ENCODE data around the gene ROCK1. TPM values are rescaled to one million over a fixed set of nuclear protein-coding genes. Genes with fewer than 3 reads are reported as not detected.

ROCK1 gene
- total and polyA plus RNA-seq, 2 experiments from 2014 or later: 33.6 to 35.9 TPM

GRCh38 chr18:21090680-21091079 is 20.9 kb downstream of the ROCK1 start:
- no peaks in the 10 kb centered on the region for H3K9me2 ChIP-seq (ENCODE audit: insufficient read depth)
- no peaks in the 10 kb centered on the region for H3K27me3 ChIP-seq (replicated peaks; ENCODE audit: insufficient read depth)
- 0 out of 2 replicates have a peak, but pooled peaks cover 12% of the 10 kb centered on the region for H3F3A ChIP-seq (ENCODE audit: insufficient read depth)
- H3K9me3 ChIP-seq (ENCODE audit: low read depth): no peaks in the 10 kb centered on the region
- no peak overlapping the region for H3K9ac ChIP-seq
- H4K20me1 ChIP-seq (ENCODE audit: insufficient read depth): peaks cover 40% of the 10 kb centered on the region
- no peaks in the 10 kb centered on the region for H3K36me3 ChIP-seq (ENCODE audit: low read depth)
- H3K4me3 ChIP-seq: no peak overlapping the region
- peaks cover 11% of the 10 kb centered on the region; the same call in 1 of the 2 replicates for H3K4me1 ChIP-seq (ENCODE audit: insufficient read depth)
- in situ Hi-C loops (cut with MboI): no loop called here
- TF ChIP-seq EZH2phosphoT487 (IDR thresholded peaks at IDR 0.05; ENCODE audit: insufficient read depth, low read depth) (no peak), EZH2 (IDR thresholded peaks at IDR 0.05; ENCODE audit: insufficient read depth, poor library complexity, severe bottlenecking) (no peak)
- no peak overlapping the region for H3K27ac ChIP-seq
- WGBS, 2 experiments (ENCODE audit: low coverage in 1 of 2, low lambda C conversion rate in 2 of 2, missing lambda C conversion rate in 2 of 2): 97 to 98% methylated on average over 2 of the region's 2 CpGs
- H2AFZ ChIP-seq: no peak overlapping the region
- no peak for DNase-seq
- H3K79me2 ChIP-seq (ENCODE audit: insufficient read depth): peaks cover 100% of the 10 kb centered on the region
- H3K4me2 ChIP-seq (ENCODE audit: unreplicated experiment): no peak overlapping the region

DNA sequence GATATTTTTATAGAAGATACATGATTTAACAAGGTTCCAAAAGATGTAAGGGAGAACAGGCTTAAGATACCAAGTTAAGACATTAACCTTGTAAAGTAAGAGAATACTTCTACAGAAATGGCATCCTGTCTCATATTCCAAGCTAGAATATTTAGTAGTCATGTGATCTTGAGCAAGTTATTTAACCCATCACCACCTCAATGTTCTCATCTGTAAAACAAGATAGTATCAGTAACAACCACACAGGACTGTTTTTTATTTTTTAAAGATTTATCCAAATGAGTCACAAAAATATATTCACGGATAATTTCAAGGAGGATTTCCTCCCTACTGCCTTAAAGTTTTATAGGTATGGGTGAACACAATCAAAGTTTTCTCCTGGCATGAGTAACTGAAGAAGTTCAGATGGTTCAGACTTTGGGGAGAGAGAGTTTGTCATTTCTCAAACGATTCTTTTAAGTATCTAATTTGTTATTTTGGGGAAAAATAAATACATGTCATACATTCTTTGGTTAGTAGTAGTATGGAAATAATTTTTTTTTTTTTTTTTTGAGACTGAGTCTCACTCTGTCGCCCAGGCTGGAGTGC is 25.9 kb downstream of the ROCK1 start:
- TF ChIP-seq EZH2phosphoT487 (IDR thresholded peaks at IDR 0.05; ENCODE audit: insufficient read depth, low read depth) (no peak), EZH2 (IDR thresholded peaks at IDR 0.05; ENCODE audit: insufficient read depth, poor library complexity, severe bottlenecking) (no peak)
- Histone ChIP-seq H3K36me3 (ENCODE audit: low read depth) (no peaks in the 10 kb centered on the region), H3K9me3 (ENCODE audit: low read depth) (no peaks in the 10 kb centered on the region), H3K79me2 (ENCODE audit: insufficient read depth) (peaks cover 100% of the 10 kb centered on the region), H3K27me3 (replicated peaks; ENCODE audit: insufficient read depth) (no peaks in the 10 kb centered on the region), H4K20me1 (ENCODE audit: insufficient read depth) (peaks cover 69% of the 10 kb centered on the region), H2AFZ (no peak overlapping the region), H3K9ac (no peak overlapping the region), H3F3A (ENCODE audit: insufficient read depth) (0 out of 2 replicates have a peak, but pooled peaks cover 21% of the 10 kb centered on the region), H3K9me2 (ENCODE audit: insufficient read depth) (no peaks in the 10 kb centered on the region), H3K4me1 (ENCODE audit: insufficient read depth) (peaks cover 21% of the 10 kb centered on the region), H3K4me3 (no peak overlapping the region), H3K4me2 (ENCODE audit: unreplicated experiment) (no peak overlapping the region), H3K27ac (no peak overlapping the region)
- WGBS, 2 experiments (ENCODE audit: low coverage in 1 of 2, low lambda C conversion rate in 2 of 2, missing lambda C conversion rate in 2 of 2): 69 to 71% methylated on average over 3 of the region's 3 CpGs
- peak; percentile 12 for DNase-seq
- in situ Hi-C loops (cut with MboI): no loop called here

GRCh38 chr18:21084511-21085078 is 27.0 kb downstream of the ROCK1 start:
- H3K4me3 ChIP-seq: no peak overlapping the region
- no peaks in the 10 kb centered on the region for H3K9me3 ChIP-seq (ENCODE audit: low read depth)
- no peak overlapping the region for H3K4me2 ChIP-seq (ENCODE audit: unreplicated experiment)
- no peak overlapping the region for H3K9ac ChIP-seq
- peaks cover 68% of the 10 kb centered on the region for H4K20me1 ChIP-seq (ENCODE audit: insufficient read depth)
- 0 out of 2 replicates have a peak, but pooled peaks cover 21% of the 10 kb centered on the region for H3F3A ChIP-seq (ENCODE audit: insufficient read depth)
- peaks cover 100% of the 10 kb centered on the region for H3K79me2 ChIP-seq (ENCODE audit: insufficient read depth)
- peaks cover 21% of the 10 kb centered on the region for H3K4me1 ChIP-seq (ENCODE audit: insufficient read depth)
- no peaks in the 10 kb centered on the region for H3K27me3 ChIP-seq (replicated peaks; ENCODE audit: insufficient read depth)
- DNase-seq: no peak
- WGBS, 2 experiments (ENCODE audit: low coverage in 1 of 2, low lambda C conversion rate in 2 of 2, missing lambda C conversion rate in 2 of 2): 84 to 85% methylated on average over 3 of the region's 3 CpGs
- no peak overlapping the region for H3K27ac ChIP-seq
- no peaks in the 10 kb centered on the region for H3K9me2 ChIP-seq (ENCODE audit: insufficient read depth)
- H2AFZ ChIP-seq: no peak overlapping the region
- H3K36me3 ChIP-seq (ENCODE audit: low read depth): no peaks in the 10 kb centered on the region
- no peak for TF ChIP-seq EZH2 (IDR thresholded peaks at IDR 0.05; ENCODE audit: insufficient read depth, poor library complexity, severe bottlenecking)
- TF ChIP-seq EZH2phosphoT487 (IDR thresholded peaks at IDR 0.05; ENCODE audit: insufficient read depth, low read depth): no peak
- in situ Hi-C loops (cut with MboI): no loop called here

DNA sequence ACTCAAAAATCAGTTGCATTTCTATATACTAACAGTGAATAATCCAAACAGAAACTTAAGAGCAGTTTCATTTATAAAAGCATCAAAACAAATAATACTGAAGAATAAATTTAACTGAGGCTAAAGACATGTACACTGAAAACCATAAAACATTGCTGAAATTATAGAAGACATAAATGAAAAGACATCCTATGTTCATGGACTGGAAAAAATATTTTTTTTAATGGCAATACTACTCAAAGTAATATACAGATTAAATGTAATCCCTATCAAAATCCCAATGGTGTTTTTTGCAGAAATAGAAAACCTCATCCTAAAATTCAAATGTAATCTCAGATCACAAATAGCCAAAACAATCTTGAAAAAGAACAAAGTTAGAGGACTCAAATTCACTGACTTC is 28.6 kb downstream of the ROCK1 start:
- Histone ChIP-seq H4K20me1 (ENCODE audit: insufficient read depth) (peaks cover 64% of the 10 kb centered on the region), H3K27me3 (replicated peaks; ENCODE audit: insufficient read depth) (no peaks in the 10 kb centered on the region), H3K4me2 (ENCODE audit: unreplicated experiment) (no peak overlapping the region), H3K9me2 (ENCODE audit: insufficient read depth) (no peaks in the 10 kb centered on the region), H3K4me3 (no peak overlapping the region), H3K9ac (no peak overlapping the region), H2AFZ (no peak overlapping the region), H3K79me2 (ENCODE audit: insufficient read depth) (peaks cover 100% of the 10 kb centered on the region), H3K9me3 (ENCODE audit: low read depth) (no peaks in the 10 kb centered on the region), H3K36me3 (ENCODE audit: low read depth) (no peaks in the 10 kb centered on the region), H3K4me1 (ENCODE audit: insufficient read depth) (peaks cover 21% of the 10 kb centered on the region), H3F3A (ENCODE audit: insufficient read depth) (0 out of 2 replicates have a peak, but pooled peaks cover 21% of the 10 kb centered on the region), H3K27ac (no peak overlapping the region)
- DNase-seq: no peak
- TF ChIP-seq EZH2phosphoT487 (IDR thresholded peaks at IDR 0.05; ENCODE audit: insufficient read depth, low read depth) (no peak), EZH2 (IDR thresholded peaks at IDR 0.05; ENCODE audit: insufficient read depth, poor library complexity, severe bottlenecking) (no peak)
- in situ Hi-C loops (cut with MboI): no loop called here
